ENCODE results near the gene ACOX2. TPM values are rescaled to one million over a fixed set of nuclear protein-coding genes. Genes with fewer than 3 reads are reported as not detected.

The ACOX2 gene
- total and polyA plus RNA-seq, 2 of the 13 experiments (the other 11 are each of a cell fraction or from before 2014, with no cell fraction given) = 42.6 to 98.5 TPM

- BruUV-seq (replicated peaks) = no TSS peak
- H3K27me3 ChIP-seq (ENCODE audit: control insufficient read depth in 1 of 2, insufficient read depth in 2 of 2, low read length in 2 of 2) = peaks cover 0 to 2% of the 10 kb centered on the region in 2 experiments; a peak in 2 of 5 replicates
- WGBS (ENCODE audit: low lambda C conversion rate) = 43% methylated on average over 18 of the region's 18 CpGs
- H3K79me2 ChIP-seq (ENCODE audit: insufficient read depth, low read length) = peaks cover under 1% of the 10 kb centered on the region
- H3K9me3 ChIP-seq (ENCODE audit: low read length) = no peaks in the 10 kb centered on the region
- H3K36me3 ChIP-seq (replicated peaks in 1 of 2; ENCODE audit: control insufficient read depth in 1 of 2, insufficient read depth in 2 of 2, low read length in 2 of 2) = no peaks in the 10 kb centered on the region
- no peaks in the 10 kb centered on the region for H4K20me1 ChIP-seq (ENCODE audit: insufficient read depth, low read length)
- peak; percentile 32 for ATAC-seq
- peak overlapping the region in 2 of 3 experiments; percentile 25 to 53; a peak in 3 of 6 replicates for H3K4me3 ChIP-seq (replicated peaks in 1 of 3; ENCODE audit: insufficient read depth in 1 of 3, low read depth in 2 of 3, low read length in 3 of 3)
- POLR2A ChIA-PET = interaction anchor here (0.7 to 2.4 kb wide), 11 partner anchors 12 to 50 kb away, joined by 3 to 26 read pairs (median 4); partner anchors contain the start of gene ACOX2
- FAIRE-seq = no peak
- H2AFZ ChIP-seq (ENCODE audit: low read length) = peak overlapping the region; percentile 57
- H3K27ac ChIP-seq (ENCODE audit: extremely low read length, insufficient read depth, low read length) = no peak overlapping the region
- in situ Hi-C loops (cut with HindIII; ENCODE audit: extremely low pct_ligation_motif_present, low pct_unique_long_range_greater_than_20kb) (no loop called here), intact Hi-C loops (cut with micrococcal nuclease; ENCODE audit: unreplicated experiment) (loop anchor here (2.0 kb wide), 1 partner anchor 17 kb away; no protein-coding TSS in a partner anchor)
- no peak overlapping the region for H3K9ac ChIP-seq (ENCODE audit: insufficient read depth, low read depth, low read length)
- CTCF ChIA-PET (ENCODE audit: low intra/inter-chr PET ratio, low total read pairs) = no interaction called here
- H3K4me2 ChIP-seq (ENCODE audit: low read depth, low read length) = peak overlapping the region; percentile 73
- peaks cover 78% of the 10 kb centered on the region for H3K4me1 ChIP-seq (ENCODE audit: insufficient read depth, low read length)
- no peak for DNase-seq (ENCODE audit: low spot score)
- TF ChIP-seq NFE2 (CRISPR knock-in tag; IDR thresholded peaks at IDR 0.05) = no peak
- TF ChIP-seq POLR2G (IDR thresholded peaks at IDR 0.05; ENCODE audit: low read depth, low read length) = no peak
- TF ChIP-seq ZNF318 (CRISPR knock-in tag; IDR thresholded peaks at IDR 0.05) = no peak
- TF ChIP-seq ARNTL (CRISPR knock-in tag; IDR thresholded peaks at IDR 0.05) = peak; percentile 45; the same call in 1 of the 2 replicates
- TF ChIP-seq TCF7 (IDR thresholded peaks at IDR 0.05; ENCODE audit: low read depth) = no peak
- 0 out of 2 replicates have a peak, but pooled peaks have one; percentile 26 for TF ChIP-seq MEIS1 (CRISPR knock-in tag; IDR thresholded peaks at IDR 0.05; ENCODE audit: borderline replicate concordance)
- TF ChIP-seq ZFP36 (IDR thresholded peaks at IDR 0.05; ENCODE audit: borderline replicate concordance, low read depth, low read length, partially characterized antibody) = no peak
- peak; percentile 35; the same call in 1 of the 2 replicates for TF ChIP-seq RARA (CRISPR knock-in tag; IDR thresholded peaks at IDR 0.05)
- peak; percentile 70; the same call in 1 of the 2 replicates for TF ChIP-seq ZBTB20 (CRISPR knock-in tag; IDR thresholded peaks at IDR 0.05; ENCODE audit: borderline replicate concordance, low read depth)
- no peak for TF ChIP-seq ZKSCAN5 (CRISPR knock-in tag; IDR thresholded peaks at IDR 0.05)
- TF ChIP-seq CBX5 (CRISPR knock-in tag; IDR thresholded peaks at IDR 0.05; ENCODE audit: borderline replicate concordance) = no peak
- no peak for TF ChIP-seq KLF9 (CRISPR knock-in tag; IDR thresholded peaks at IDR 0.05; ENCODE audit: low read depth)
- no peak for TF ChIP-seq ZBTB7A (CRISPR knock-in tag; IDR thresholded peaks at IDR 0.05)
- TF ChIP-seq ZNF704 (CRISPR knock-in tag; IDR thresholded peaks at IDR 0.05; ENCODE audit: borderline replicate concordance) = no peak
- TF ChIP-seq SNAI1 (CRISPR knock-in tag; IDR thresholded peaks at IDR 0.05; ENCODE audit: borderline replicate concordance) = no peak
These were observed 49.7 kb downstream of the ACOX2 start for GRCh38 chr3:58487140-58487886.
